HepG2 (cell line): ENCODE results near the gene TMEM238. TPM values are rescaled to one million over a fixed set of nuclear protein-coding genes. Genes with fewer than 3 reads are reported as not detected.

Experiments
- ATAC-seq: fragments of 200-7000 bp; cut with Tn5 transposase; 3 replicates; pipeline ENCODE4 v1.9.1; 2020; ENCODE audit warnings: mild to moderate bottlenecking, moderate library complexity
- BruUV-seq: library from RNA; stranded (reverse); fragments of 400-500 nt; replicated peaks from 2 replicates; lab custom pipeline; 2021; lab: Mats Ljungman, UMichigan
- CTCF ChIA-PET: fragments of 300-600 bp; formaldehyde crosslinking; extraction: SDS; loops from one replicate; lab custom pipeline; 2021; ENCODE audit warnings: low total read pairs, inconsistent platforms, low intra/inter-chr PET ratio; lab: Yijun Ruan, JAX
- POLR2A ChIA-PET: fragments of 350-600 bp; sonication (Branson Sonifier 250); formaldehyde crosslinking; loops from one replicate; lab custom pipeline; 2020; ENCODE audit warnings: antibody characterized with exemption, inconsistent platforms; lab: Yijun Ruan, JAX
- DNase-seq: peaks from one replicate; pipeline ENCODE4 v3.0.0-alpha.2; 2015; ENCODE audit warnings: low spot score
- FAIRE-seq: peaks from 3 replicates; lab custom pipeline; 2011; peaks lifted over from hg19 to GRCh38; lab: Jason Lieb, UNC
- H2AFZ ChIP-seq: one replicate; pipeline ENCODE4 v1.6.1; 2011; ENCODE audit warnings: low read length, inconsistent platforms
- H3K27ac ChIP-seq: fragments of 300-600 bp; 3 replicates; pipeline ENCODE4 v1.8.0; 2011; ENCODE audit warnings: mixed run types, mild to moderate bottlenecking, mixed read lengths, low read length, inconsistent platforms; ENCODE audit not compliant: insufficient read depth; ENCODE audit errors: extremely low read length
- H3K27me3 ChIP-seq, 2 experiments: fragments of 200-600 bp in 1 of 2; 2 replicates in 1 of 2; 3 replicates in 1 of 2; pipeline versions ENCODE4 v1.6.0 to v1.8.0; 2011; ENCODE audit warnings: low read length in 2 of 2, mild to moderate bottlenecking in 2 of 2, moderate library complexity in 2 of 2, inconsistent platforms in 1 of 2; ENCODE audit not compliant: insufficient read depth in 2 of 2, control insufficient read depth in 1 of 2
- H3K36me3 ChIP-seq, 2 experiments: fragments of 200-600 bp in 1 of 2; replicated peaks in 1 of 2; 2 replicates in 1 of 2; 3 replicates in 1 of 2; pipeline versions ENCODE4 v1.5.1 to v1.8.0; 2011; ENCODE audit warnings: low read length in 2 of 2, inconsistent platforms in 1 of 2; ENCODE audit not compliant: insufficient read depth in 2 of 2, control insufficient read depth in 1 of 2
- H3K4me1 ChIP-seq: 2 replicates; pipeline ENCODE4 v1.5.1; 2012; ENCODE audit warnings: low read length, inconsistent platforms; ENCODE audit not compliant: insufficient read depth
- H3K4me2 ChIP-seq: 2 replicates; pipeline ENCODE4 v1.6.0; 2011; ENCODE audit warnings: low read depth, low read length, inconsistent platforms
- H3K4me3 ChIP-seq, 3 experiments: fragments of 200-600 bp in 1 of 3; sonication (generic), shearing (Covaris generic) in 1 of 3; replicated peaks in 1 of 3; 2 replicates each; pipeline ENCODE4 v1.5.1; 2011 to 2016; ENCODE audit warnings: low read length in 3 of 3, inconsistent platforms in 2 of 3, low read depth in 2 of 3, mild to moderate bottlenecking in 2 of 3, control low read depth in 1 of 3, mixed read lengths in 1 of 3; ENCODE audit not compliant: insufficient read depth in 1 of 3
- H3K79me2 ChIP-seq: one replicate; pipeline ENCODE4 v1.6.1; 2011; ENCODE audit warnings: low read length, inconsistent platforms; ENCODE audit not compliant: insufficient read depth
- H3K9ac ChIP-seq: 2 replicates; pipeline ENCODE4 v1.6.0; 2011; ENCODE audit warnings: mild to moderate bottlenecking, low read depth, low read length, inconsistent platforms; ENCODE audit not compliant: insufficient read depth
- H3K9me3 ChIP-seq: 2 replicates; pipeline ENCODE4 v1.5.1; 2012; ENCODE audit warnings: mild to moderate bottlenecking, low read length
- H4K20me1 ChIP-seq: 2 replicates; pipeline ENCODE4 v1.6.0; 2011; ENCODE audit warnings: inconsistent platforms, mild to moderate bottlenecking, low read length, moderate library complexity; ENCODE audit not compliant: insufficient read depth
- ATF7 ChIP-seq, 2 experiments: fragments of 450-650 bp in 1 of 2; sonication (generic) in 1 of 2; formaldehyde crosslinking in 1 of 2; IDR thresholded peaks; 2 replicates each; pipeline versions ENCODE4 v1.4.0 to v1.6.1; 2016 to 2020; ENCODE audit warnings: antibody characterized with exemption in 1 of 2, mild to moderate bottlenecking in 1 of 2, missing genetic modification reagents in 1 of 2
- BORCS8-MEF2B ChIP-seq: sonication (generic); formaldehyde crosslinking; IDR thresholded peaks from 2 replicates; pipeline ENCODE4 v1.8.0; 2022; ENCODE audit warnings: mild to moderate bottlenecking, missing genetic modification reagents
- CREB1 ChIP-seq, 2 experiments: fragments of 450-650 bp in 1 of 2; IDR thresholded peaks; 2 replicates each; pipeline ENCODE4 v1.6.1; 2016 to 2017; ENCODE audit warnings: control low read depth in 1 of 2, mild to moderate bottlenecking in 1 of 2, missing compliant biosample characterization in 1 of 2, missing genetic modification characterization in 1 of 2
- DRAP1 ChIP-seq: IDR thresholded peaks from 2 replicates; pipeline ENCODE4 v1.6.1; 2016; ENCODE audit warnings: missing genetic modification reagents, missing compliant biosample characterization
- EP300 ChIP-seq, 3 experiments: sonication (generic) in 1 of 3; formaldehyde crosslinking in 1 of 3; IDR thresholded peaks; 2 replicates each; pipeline versions ENCODE4 v1.5.1 to v1.6.1; 2011 to 2020; ENCODE audit warnings: low read depth in 2 of 3, low read length in 2 of 3, borderline replicate concordance in 1 of 3, improper control_type of control experiment in 1 of 3, mild to moderate bottlenecking in 1 of 3, missing genetic modification reagents in 1 of 3, moderate library complexity in 1 of 3
- ETV5 ChIP-seq: IDR thresholded peaks from 2 replicates; pipeline ENCODE4 v1.6.1; 2018; ENCODE audit warnings: missing biosample characterization, missing genetic modification reagents, inconsistent platforms, borderline replicate concordance
- GABPA ChIP-seq, 2 experiments: IDR thresholded peaks; 2 replicates each; pipeline ENCODE4 v1.6.1; 2011 to 2016; ENCODE audit warnings: low read depth in 2 of 2, low read length in 1 of 2, missing biosample characterization in 1 of 2, missing genetic modification characterization in 1 of 2
- GABPB1 ChIP-seq: IDR thresholded peaks from 2 replicates; pipeline ENCODE4 v1.6.1; 2016; ENCODE audit warnings: mild to moderate bottlenecking, missing genetic modification reagents, moderate library complexity, missing compliant biosample characterization
- GATA4 ChIP-seq: sonication (generic); IDR thresholded peaks from 2 replicates; pipeline ENCODE4 v1.6.1; 2016; ENCODE audit warnings: antibody characterized with exemption, low read depth, borderline replicate concordance
- HNF1B ChIP-seq: sonication (generic); formaldehyde crosslinking; IDR thresholded peaks from 2 replicates; pipeline ENCODE4 v1.5.1; 2020; ENCODE audit warnings: mild to moderate bottlenecking, moderate library complexity, missing genetic modification reagents
- IKZF4 ChIP-seq: sonication (generic); formaldehyde crosslinking; IDR thresholded peaks from 2 replicates; pipeline ENCODE4 v1.5.1; 2020; ENCODE audit warnings: borderline replicate concordance, mild to moderate bottlenecking, low read depth, missing genetic modification reagents; ENCODE audit errors: not compliant biosample characterization
- NBN ChIP-seq: fragments of 450-650 bp; conservative IDR thresholded peaks from 2 replicates; pipeline ENCODE4 v1.6.1; 2017
- RARA ChIP-seq: IDR thresholded peaks from 2 replicates; pipeline ENCODE4 v1.6.1; 2016; ENCODE audit warnings: missing genetic modification reagents, missing compliant biosample characterization
- SOX6 ChIP-seq, 2 experiments: fragments of 450-650 bp in 1 of 2; sonication (generic) in 1 of 2; formaldehyde crosslinking in 1 of 2; IDR thresholded peaks; 2 replicates each; pipeline versions ENCODE4 v1.4.0 to v1.6.1; 2017 to 2020; ENCODE audit warnings: antibody characterized with exemption in 1 of 2, mild to moderate bottlenecking in 1 of 2, missing genetic modification reagents in 1 of 2
- ZBTB21 ChIP-seq: sonication (generic); formaldehyde crosslinking; IDR thresholded peaks from 2 replicates; pipeline ENCODE4 v1.4.0; 2020; ENCODE audit warnings: missing genetic modification reagents
- ZBTB7B ChIP-seq: sonication (generic); formaldehyde crosslinking; IDR thresholded peaks from 2 replicates; pipeline ENCODE4 v1.4.0; 2020; ENCODE audit warnings: missing genetic modification reagents
- ZFP1 ChIP-seq: IDR thresholded peaks from 2 replicates; pipeline ENCODE4 v1.6.1; 2016
- ZNF333 ChIP-seq: sonication (generic); formaldehyde crosslinking; IDR thresholded peaks from 2 replicates; pipeline ENCODE4 v1.4.0; 2020; ENCODE audit warnings: mild to moderate bottlenecking, missing genetic modification reagents, borderline replicate concordance
- ZNF816 ChIP-seq: sonication (generic); formaldehyde crosslinking; IDR thresholded peaks from 2 replicates; pipeline ENCODE4 v1.8.0; 2022; ENCODE audit warnings: missing genetic modification reagents, mild to moderate bottlenecking, borderline replicate concordance
- WGBS: methylation state at CpG from one replicate; pipeline ENCODE4 v1.1.6; 2017; ENCODE audit warnings: low lambda C conversion rate; 5-methylcytosine and 5-hydroxymethylcytosine counted together
- in situ Hi-C: cut with HindIII; loops from 2 replicates; pipeline ENCODE4 v1.10.0; 2017; ENCODE audit warnings: low pct_unique_long_range_greater_than_20kb; ENCODE audit not compliant: extremely low pct_ligation_motif_present
- intact Hi-C: fragments of 100-400 bp; cut with micrococcal nuclease; formaldehyde crosslinking; loops from one replicate; pipeline ENCODE4 v1.10.0; 2022; ENCODE audit not compliant: unreplicated experiment
- polyA plus RNA-seq, 8 experiments: library from polyadenylated mRNA; depleted of rRNA in 3 of 8; stranded (reverse) in 7 of 8; unstranded in 1 of 8; fragments of >200 nt; fragmentation: Illumina TruSeq in 4 of 8; extraction: Trizol in 4 of 8; gene quantifications; 2 replicates each; pipeline versions ENCODE4 v1.2.1 to v1.2.3, GENCODE V29; 2011 to 2016; ENCODE audit warnings: low read depth in 4 of 8, missing spikeins in 1 of 8, mixed read lengths in 1 of 8; ENCODE audit not compliant: insufficient read depth in 1 of 8
- total RNA-seq, 5 experiments: library from RNA; depleted of rRNA; stranded (reverse); fragments of >200 nt; fragmentation: Illumina TruSeq; extraction: Trizol; gene quantifications; 2 replicates each; pipeline ENCODE4 v1.2.3, GENCODE V29; 2016; ENCODE audit warnings: low read depth in 1 of 5

TMEM238 gene
- total and polyA plus RNA-seq, 2 of the 13 experiments (the other 11 are each of a cell fraction or from before 2014, with no cell fraction given) = not detected

GRCh38 chr19:55372316-55373081, 11.6 kb downstream of the TMEM238 start:
- no TSS peak for BruUV-seq
- in situ Hi-C loops (no loop called here), intact Hi-C loops (no loop called here)
- Histone ChIP-seq H4K20me1 (no peaks in the 10 kb centered on the region), H3K36me3 (no peaks in the 10 kb centered on the region), H3K9ac (0 out of 2 replicates have a peak overlapping the region, but pooled peaks have one; percentile 8), H3K4me3 (peak overlapping the region in 1 of 3 experiments; percentile 70; a peak in 2 of 6 replicates), H3K27me3 (peaks cover 7 to 37% of the 10 kb centered on the region in 2 experiments; a peak in 4 of 5 replicates), H3K27ac (no peak overlapping the region), H3K4me1 (peaks cover 74% of the 10 kb centered on the region), H3K9me3 (no peaks in the 10 kb centered on the region), H3K79me2 (no peaks in the 10 kb centered on the region), H2AFZ (no peak overlapping the region), H3K4me2 (peak overlapping the region; percentile 49; the same call in 1 of the 2 replicates)
- ChIA-PET CTCF (no interaction called here), POLR2A (interaction anchor here (0.7 to 1.0 kb wide), 4 partner anchors 12 to 33 kb away, joined by 3 to 4 read pairs (median 3); partner anchors contain the start of gene KMT5C)
- ATAC-seq (no peak), FAIRE-seq (no peak), DNase-seq (peak; percentile 26)
- 27% methylated on average over 15 of the region's 24 CpGs for WGBS
- TF ChIP-seq HNF1B (CRISPR knock-in tag) = peak; percentile 47; the same call in 1 of the 2 replicates
- peak; percentile 37; the same call in 1 of the 2 replicates for TF ChIP-seq RARA (CRISPR knock-in tag)
- TF ChIP-seq IKZF4 (CRISPR knock-in tag) = no peak
- peak in 1 of 2 experiments; percentile 32; a peak in 1 of 4 replicates for TF ChIP-seq EP300 (IDR thresholded peaks at IDR 0.05; ENCODE audit: low read depth in 2 of 2, low read length in 2 of 2)
- no peak for TF ChIP-seq EP300 (CRISPR knock-in tag; IDR thresholded peaks at IDR 0.05; ENCODE audit: borderline replicate concordance)
- TF ChIP-seq ZBTB7B (CRISPR knock-in tag) = 0 out of 2 replicates have a peak, but pooled peaks have one; percentile 54
- TF ChIP-seq ATF7 (IDR thresholded peaks at IDR 0.05) = peak; percentile 43; the same call in 1 of the 2 replicates
- no peak for TF ChIP-seq ATF7 (CRISPR knock-in tag; IDR thresholded peaks at IDR 0.05)
- no peak for TF ChIP-seq ZFP1 (CRISPR knock-in tag)
- TF ChIP-seq DRAP1 (CRISPR knock-in tag) = no peak
- no peak for TF ChIP-seq GABPA (IDR thresholded peaks at IDR 0.05; ENCODE audit: low read depth, low read length)
- peak; percentile 69; the same call in 1 of the 2 replicates for TF ChIP-seq GABPA (CRISPR knock-in tag; IDR thresholded peaks at IDR 0.05; ENCODE audit: low read depth)
- TF ChIP-seq ETV5 (CRISPR knock-in tag) = peak; percentile 80; the same call in 1 of the 2 replicates
- TF ChIP-seq SOX6 (IDR thresholded peaks at IDR 0.05) = no peak
- no peak for TF ChIP-seq SOX6 (CRISPR knock-in tag; IDR thresholded peaks at IDR 0.05)
- peak; percentile 21; the same call in 1 of the 2 replicates for TF ChIP-seq CREB1 (IDR thresholded peaks at IDR 0.05)
- TF ChIP-seq CREB1 (CRISPR knock-in tag; IDR thresholded peaks at IDR 0.05) = peak; percentile 26; the same call in 1 of the 2 replicates
- TF ChIP-seq BORCS8-MEF2B = no peak
- no peak for TF ChIP-seq NBN
- TF ChIP-seq ZNF333 (CRISPR knock-in tag) = no peak
- TF ChIP-seq GATA4 = no peak
- peak; percentile 80 for TF ChIP-seq ZBTB21 (CRISPR knock-in tag)
- TF ChIP-seq ZNF816 (CRISPR knock-in tag) = no peak
- peak; percentile 78 for TF ChIP-seq GABPB1
